Measurements from ENCODE around the gene CNTN1. TPM values are rescaled to one million over a fixed set of nuclear protein-coding genes. Genes with fewer than 3 reads are reported as not detected.

CNTN1 gene
- total RNA-seq, 1 donor from 2014 or later, result 1.8 TPM

DNA sequence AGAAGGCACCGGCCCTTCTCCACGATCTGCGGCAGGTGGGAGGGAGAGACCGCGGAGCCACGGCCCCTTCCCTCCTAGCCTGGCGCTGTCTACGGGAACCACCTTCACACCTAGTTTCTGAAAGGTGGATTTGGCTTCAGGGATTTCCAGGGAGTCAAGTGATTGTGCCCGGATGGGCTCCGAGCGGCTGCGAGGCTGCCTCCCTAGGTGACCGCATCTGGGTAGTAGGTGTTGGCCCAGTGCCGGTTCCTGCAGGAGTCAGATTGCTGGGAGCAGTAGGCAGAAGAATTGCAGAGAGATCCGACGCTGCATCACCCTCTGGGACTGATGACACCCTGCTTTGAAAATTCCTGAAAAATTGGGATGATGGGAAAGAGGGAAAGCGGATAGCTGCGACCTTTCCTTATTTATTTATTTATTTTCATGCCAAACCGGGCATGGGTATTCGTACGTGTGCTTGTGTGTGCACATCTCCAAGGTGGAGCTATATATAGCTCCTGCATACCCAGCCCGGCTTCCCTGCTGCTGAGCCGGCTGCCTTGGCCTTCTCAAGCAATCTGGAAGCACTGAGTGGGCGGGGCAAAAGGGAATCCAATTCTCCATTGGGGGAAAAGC lies 1.1 kb downstream of the CNTN1 start:
- peak overlapping the region; percentile 73 for H3K4me3 Mint-ChIP-seq (ENCODE audit: unreplicated experiment)
- peaks cover 50% of the 10 kb centered on the region for H3K27me3 Mint-ChIP-seq (ENCODE audit: low read depth)
- no peaks in the 10 kb centered on the region for H3K36me3 Mint-ChIP-seq (ENCODE audit: low read depth)
- TF ChIP-seq, protein P1, sequence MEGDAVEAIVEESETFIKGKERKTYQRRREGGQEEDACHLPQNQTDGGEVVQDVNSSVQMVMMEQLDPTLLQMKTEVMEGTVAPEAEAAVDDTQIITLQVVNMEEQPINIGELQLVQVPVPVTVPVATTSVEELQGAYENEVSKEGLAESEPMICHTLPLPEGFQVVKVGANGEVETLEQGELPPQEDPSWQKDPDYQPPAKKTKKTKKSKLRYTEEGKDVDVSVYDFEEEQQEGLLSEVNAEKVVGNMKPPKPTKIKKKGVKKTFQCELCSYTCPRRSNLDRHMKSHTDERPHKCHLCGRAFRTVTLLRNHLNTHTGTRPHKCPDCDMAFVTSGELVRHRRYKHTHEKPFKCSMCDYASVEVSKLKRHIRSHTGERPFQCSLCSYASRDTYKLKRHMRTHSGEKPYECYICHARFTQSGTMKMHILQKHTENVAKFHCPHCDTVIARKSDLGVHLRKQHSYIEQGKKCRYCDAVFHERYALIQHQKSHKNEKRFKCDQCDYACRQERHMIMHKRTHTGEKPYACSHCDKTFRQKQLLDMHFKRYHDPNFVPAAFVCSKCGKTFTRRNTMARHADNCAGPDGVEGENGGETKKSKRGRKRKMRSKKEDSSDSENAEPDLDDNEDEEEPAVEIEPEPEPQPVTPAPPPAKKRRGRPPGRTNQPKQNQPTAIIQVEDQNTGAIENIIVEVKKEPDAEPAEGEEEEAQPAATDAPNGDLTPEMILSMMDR (IDR thresholded peaks at IDR 0.05), result no peak
- DNase-seq (ENCODE audit: low spot score), result peak; percentile 82
- peak overlapping the region; percentile 32 for H3K27ac Mint-ChIP-seq (ENCODE audit: unreplicated experiment)
- no peaks in the 10 kb centered on the region for H3K9me3 Mint-ChIP-seq (ENCODE audit: low read depth)
- peaks cover 14% of the 10 kb centered on the region for H3K4me1 Mint-ChIP-seq (ENCODE audit: low read depth)

DNA sequence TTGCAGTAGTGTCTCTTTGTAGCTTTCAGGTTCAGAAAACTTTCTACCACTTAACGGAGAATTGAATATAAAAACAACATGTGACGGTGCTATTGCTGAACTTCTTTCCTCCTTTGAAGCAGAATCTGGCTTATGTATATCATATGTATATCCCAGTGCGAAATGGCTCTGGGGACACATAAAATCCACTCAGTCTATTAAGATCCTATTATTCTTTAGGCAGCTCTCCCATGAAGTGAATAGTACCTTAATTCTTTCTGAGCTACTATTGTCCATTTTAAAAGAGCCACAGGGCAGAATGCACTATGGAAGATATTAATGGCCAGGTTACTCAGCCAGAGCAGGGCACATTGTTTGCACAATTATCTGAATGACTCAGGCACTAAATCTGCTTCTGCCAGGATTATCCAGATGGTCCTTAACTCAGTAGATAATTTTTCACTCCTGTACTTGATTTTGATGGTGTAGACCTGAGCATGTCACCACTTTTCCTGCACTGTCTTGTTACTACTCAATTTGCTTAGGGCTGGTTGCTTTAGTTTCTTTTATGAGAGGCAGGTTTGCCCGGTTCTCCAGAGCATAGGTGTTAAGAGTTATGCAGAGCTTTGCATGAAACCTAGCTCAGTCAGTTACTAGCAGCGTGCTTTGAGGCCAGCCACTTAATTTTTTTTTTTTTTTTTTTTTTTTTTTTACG lies 5.5 kb downstream of the CNTN1 start:
- Mint-ChIP-seq H3K9me3 (ENCODE audit: low read depth) (no peaks in the 10 kb centered on the region), H3K36me3 (ENCODE audit: low read depth) (no peaks in the 10 kb centered on the region), H3K4me1 (ENCODE audit: low read depth) (peaks cover 8% of the 10 kb centered on the region), H3K27me3 (ENCODE audit: low read depth) (peaks cover 37% of the 10 kb centered on the region), H3K27ac (ENCODE audit: unreplicated experiment) (no peak overlapping the region), H3K4me3 (ENCODE audit: unreplicated experiment) (no peak overlapping the region)
- DNase-seq (ENCODE audit: low spot score), result no peak
- TF ChIP-seq, protein P1 (IDR thresholded peaks at IDR 0.05), result no peak

DNA sequence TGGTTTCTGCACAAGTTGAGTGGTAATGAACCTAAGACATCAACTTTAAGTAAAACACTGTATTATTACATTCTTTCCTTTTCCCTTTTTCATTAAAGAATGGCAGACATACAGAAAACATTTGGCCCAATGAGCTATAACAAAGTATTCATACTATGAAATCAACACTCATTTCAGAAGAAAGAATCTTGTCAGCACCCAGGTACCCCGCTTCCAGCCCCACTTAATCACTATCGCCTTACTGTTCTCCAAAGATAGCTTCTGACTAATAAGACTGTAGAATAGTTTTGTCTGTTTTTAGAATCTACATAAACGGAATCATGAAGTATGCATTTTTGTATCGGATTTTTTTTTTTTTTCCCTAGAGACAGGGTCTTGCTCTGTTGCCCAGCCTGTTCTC lies 9.5 kb downstream of the CNTN1 start:
- no peaks in the 10 kb centered on the region for H3K9me3 Mint-ChIP-seq (ENCODE audit: low read depth)
- H3K4me3 Mint-ChIP-seq (ENCODE audit: unreplicated experiment), result no peak overlapping the region
- peaks cover 5% of the 10 kb centered on the region for H3K27me3 Mint-ChIP-seq (ENCODE audit: low read depth)
- no peaks in the 10 kb centered on the region for H3K4me1 Mint-ChIP-seq (ENCODE audit: low read depth)
- no peak overlapping the region for H3K27ac Mint-ChIP-seq (ENCODE audit: unreplicated experiment)
- TF ChIP-seq, protein P1 (IDR thresholded peaks at IDR 0.05), result no peak
- DNase-seq (ENCODE audit: low spot score), result no peak
- H3K36me3 Mint-ChIP-seq (ENCODE audit: low read depth), result no peaks in the 10 kb centered on the region

DNA sequence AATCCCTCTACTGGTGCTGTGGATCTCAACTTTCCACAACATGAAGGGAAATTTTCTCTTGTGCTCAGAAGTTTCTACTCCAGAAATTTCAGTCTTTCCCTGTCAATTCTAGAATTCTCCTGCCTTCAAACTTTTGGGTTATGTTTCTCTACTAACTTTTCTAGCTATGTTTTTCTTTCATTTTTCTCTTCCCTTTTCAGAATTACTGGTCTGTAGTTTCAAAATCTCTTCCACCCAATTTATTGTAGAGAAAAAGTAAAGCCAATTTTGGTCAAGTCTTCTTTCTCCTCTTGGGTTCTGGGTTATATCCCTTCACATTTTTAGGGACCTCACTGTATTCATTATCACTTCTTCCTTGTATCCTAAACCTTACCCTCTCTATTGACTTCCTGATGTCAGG lies 18.9 kb downstream of the CNTN1 start:
- H3K36me3 Mint-ChIP-seq (ENCODE audit: low read depth), result no peaks in the 10 kb centered on the region
- peaks cover 12% of the 10 kb centered on the region for H3K27me3 Mint-ChIP-seq (ENCODE audit: low read depth)
- H3K4me1 Mint-ChIP-seq (ENCODE audit: low read depth), result no peaks in the 10 kb centered on the region
- TF ChIP-seq, protein P1 (IDR thresholded peaks at IDR 0.05), result no peak
- H3K4me3 Mint-ChIP-seq (ENCODE audit: unreplicated experiment), result no peak overlapping the region
- no peak overlapping the region for H3K27ac Mint-ChIP-seq (ENCODE audit: unreplicated experiment)
- H3K9me3 Mint-ChIP-seq (ENCODE audit: low read depth), result no peaks in the 10 kb centered on the region
- DNase-seq (ENCODE audit: low spot score), result no peak

DNA sequence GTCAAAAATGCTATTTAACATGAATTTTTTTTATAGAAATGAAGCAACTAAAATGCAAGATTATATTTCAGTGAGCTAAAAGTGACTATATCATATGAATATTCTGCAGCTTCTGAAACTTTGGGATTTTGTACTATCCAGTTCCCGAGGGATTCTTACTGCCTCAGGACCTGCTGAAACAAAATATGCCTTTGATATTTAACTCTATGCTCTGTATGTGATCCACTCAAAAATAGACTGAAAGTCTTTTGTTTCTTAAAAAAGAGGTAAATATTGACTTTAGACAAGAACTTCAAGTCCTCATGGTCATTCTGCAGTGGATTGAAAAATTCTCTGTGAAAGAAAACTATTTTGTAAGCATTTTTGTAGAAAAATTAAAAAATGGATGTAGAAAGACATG lies 22.4 kb downstream of the CNTN1 start:
- DNase-seq (ENCODE audit: low spot score), result no peak
- Mint-ChIP-seq H3K4me3 (ENCODE audit: unreplicated experiment) (no peak overlapping the region), H3K4me1 (ENCODE audit: low read depth) (no peaks in the 10 kb centered on the region), H3K9me3 (ENCODE audit: low read depth) (no peaks in the 10 kb centered on the region), H3K27ac (ENCODE audit: unreplicated experiment) (no peak overlapping the region), H3K27me3 (ENCODE audit: low read depth) (peaks cover 12% of the 10 kb centered on the region), H3K36me3 (ENCODE audit: low read depth) (no peaks in the 10 kb centered on the region)
- TF ChIP-seq, protein P1 (IDR thresholded peaks at IDR 0.05), result no peak

Data from chondrocyte (in vitro differentiated cells).